ENCODE measurements around the gene C4orf50.

C4orf50 gene

DNA sequence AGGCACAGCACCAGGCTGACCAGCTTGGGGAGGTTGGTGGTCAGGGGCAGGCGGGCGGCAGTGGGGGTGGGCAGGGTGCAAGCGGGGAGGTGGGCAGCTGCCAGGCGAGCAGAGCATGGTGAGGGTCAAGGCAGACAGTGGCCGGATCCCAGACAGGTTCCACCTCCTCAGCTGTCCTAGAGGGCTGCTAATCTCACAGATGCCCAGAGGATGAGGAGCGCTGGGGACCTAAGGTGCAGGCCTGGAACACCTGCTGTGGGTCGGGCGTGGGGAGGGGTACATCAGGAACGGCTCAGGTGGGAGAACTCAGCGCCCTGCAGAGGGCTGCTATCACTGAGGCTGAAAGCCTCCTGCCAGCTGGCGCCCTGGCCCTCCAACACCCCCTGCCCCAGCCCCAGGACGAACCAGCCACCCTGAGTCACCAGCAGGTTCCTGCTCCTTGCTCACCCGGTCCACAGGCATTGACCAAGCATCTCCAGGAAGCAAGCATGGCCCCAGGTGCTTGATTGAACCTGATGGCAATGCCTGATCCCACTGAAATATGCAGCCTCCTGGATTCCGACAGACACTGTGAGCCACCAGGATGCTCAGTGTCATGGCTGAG lies 28.4 kb upstream of the C4orf50 start:
- TF ChIP-seq, protein P1, sequence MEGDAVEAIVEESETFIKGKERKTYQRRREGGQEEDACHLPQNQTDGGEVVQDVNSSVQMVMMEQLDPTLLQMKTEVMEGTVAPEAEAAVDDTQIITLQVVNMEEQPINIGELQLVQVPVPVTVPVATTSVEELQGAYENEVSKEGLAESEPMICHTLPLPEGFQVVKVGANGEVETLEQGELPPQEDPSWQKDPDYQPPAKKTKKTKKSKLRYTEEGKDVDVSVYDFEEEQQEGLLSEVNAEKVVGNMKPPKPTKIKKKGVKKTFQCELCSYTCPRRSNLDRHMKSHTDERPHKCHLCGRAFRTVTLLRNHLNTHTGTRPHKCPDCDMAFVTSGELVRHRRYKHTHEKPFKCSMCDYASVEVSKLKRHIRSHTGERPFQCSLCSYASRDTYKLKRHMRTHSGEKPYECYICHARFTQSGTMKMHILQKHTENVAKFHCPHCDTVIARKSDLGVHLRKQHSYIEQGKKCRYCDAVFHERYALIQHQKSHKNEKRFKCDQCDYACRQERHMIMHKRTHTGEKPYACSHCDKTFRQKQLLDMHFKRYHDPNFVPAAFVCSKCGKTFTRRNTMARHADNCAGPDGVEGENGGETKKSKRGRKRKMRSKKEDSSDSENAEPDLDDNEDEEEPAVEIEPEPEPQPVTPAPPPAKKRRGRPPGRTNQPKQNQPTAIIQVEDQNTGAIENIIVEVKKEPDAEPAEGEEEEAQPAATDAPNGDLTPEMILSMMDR (IDR thresholded peaks at IDR 0.05; ENCODE audit: insufficient read depth, low read length, missing control alignments), result no peak
- no peak overlapping the region for H3K4me3 ChIP-seq (ENCODE audit: low read depth, low read length)
- DNase-seq (ENCODE audit: low read depth, low spot score), result no peak
- ChIA-PET CTCF (no interaction called here), POLR2A (no interaction called here)

DNA sequence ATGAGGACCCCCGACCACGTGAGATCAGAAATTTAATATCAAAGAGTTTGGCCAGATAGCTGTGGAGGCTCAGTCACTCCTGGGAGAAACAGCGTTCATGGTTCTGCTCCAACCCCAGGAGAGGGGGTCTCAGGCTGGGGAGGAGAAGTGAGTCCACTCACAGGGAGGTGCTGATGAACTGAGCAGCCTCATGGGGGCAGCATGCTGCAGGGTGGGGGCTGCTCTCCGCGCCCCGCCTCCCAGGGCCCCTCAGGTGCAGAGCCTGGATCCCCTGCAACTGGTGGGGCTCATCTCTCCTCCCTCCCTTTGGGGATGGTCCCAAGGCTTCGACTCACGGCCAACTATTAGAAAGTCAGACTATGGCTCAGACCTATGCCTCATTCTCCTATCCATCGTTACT lies 26.6 kb upstream of the C4orf50 start:
- CTCF ChIA-PET, result interaction anchor here (1.1 kb wide), 1 partner anchor 10 kb away, joined by 3 read pairs; no protein-coding TSS in a partner anchor
- TF ChIP-seq, protein P1 (IDR thresholded peaks at IDR 0.05; ENCODE audit: insufficient read depth, low read length, missing control alignments), result no peak
- DNase-seq (ENCODE audit: low read depth, low spot score), result no peak
- H3K4me3 ChIP-seq (ENCODE audit: low read depth, low read length), result no peak overlapping the region
- POLR2A ChIA-PET, result no interaction called here

DNA sequence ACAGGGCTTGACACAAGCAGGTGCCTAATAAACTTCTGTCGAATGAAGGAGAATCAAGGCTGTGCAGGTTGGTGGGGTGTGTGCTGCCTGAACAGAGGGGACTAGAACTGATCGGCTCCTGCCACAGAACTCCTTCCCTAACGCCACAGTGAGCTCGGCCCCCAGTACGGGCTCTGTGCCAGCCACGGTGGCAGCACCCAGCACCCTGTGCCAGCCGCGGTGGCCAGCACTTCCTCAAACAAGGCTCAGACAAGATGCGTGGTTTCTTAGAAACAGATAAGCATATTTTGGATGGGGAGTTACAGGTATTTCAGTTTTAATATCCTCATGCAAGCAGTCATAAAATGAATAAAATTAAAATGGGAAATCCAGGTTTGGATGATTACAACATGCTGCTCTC lies 26.0 kb upstream of the C4orf50 start:
- H3K4me3 ChIP-seq (ENCODE audit: low read depth, low read length), result no peak overlapping the region
- CTCF ChIA-PET, result interaction anchor here (1.1 kb wide), 1 partner anchor 10 kb away, joined by 3 read pairs; no protein-coding TSS in a partner anchor
- POLR2A ChIA-PET, result no interaction called here

DNA sequence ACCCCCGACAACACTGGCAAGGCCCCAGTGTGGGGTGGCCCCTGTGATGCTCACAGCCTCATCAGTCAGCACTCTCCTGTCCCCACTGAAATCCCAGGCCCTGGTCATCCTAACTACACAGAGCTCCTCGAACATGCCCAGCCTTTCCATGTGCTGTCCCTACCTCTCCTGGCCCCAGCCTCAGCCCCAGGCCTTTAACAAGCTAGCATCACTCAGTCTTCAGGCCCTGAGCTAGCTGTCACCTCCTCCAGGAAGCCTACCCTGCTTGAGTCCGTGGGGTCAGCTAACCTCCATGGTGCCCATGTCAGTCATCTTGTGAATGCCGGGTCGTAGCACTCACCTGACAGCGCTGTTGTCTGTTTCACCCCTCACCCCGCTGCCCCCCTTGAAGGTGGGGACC lies 25.6 kb upstream of the C4orf50 start:
- POLR2A ChIA-PET, result no interaction called here
- TF ChIP-seq, protein P1 (IDR thresholded peaks at IDR 0.05; ENCODE audit: insufficient read depth, low read length, missing control alignments), result no peak
- CTCF ChIA-PET, result interaction anchor here (1.1 kb wide), 1 partner anchor 9 kb away, joined by 3 read pairs; no protein-coding TSS in a partner anchor
- no peak for DNase-seq (ENCODE audit: low read depth, low spot score)
- H3K4me3 ChIP-seq (ENCODE audit: low read depth, low read length), result no peak overlapping the region

More for the DNA sequence above, 26.0 kb upstream of the C4orf50 start:
- TF ChIP-seq, protein P1 (IDR thresholded peaks at IDR 0.05; ENCODE audit: insufficient read depth, low read length, missing control alignments), result no peak
- no peak for DNase-seq (ENCODE audit: low read depth, low spot score)

DNA sequence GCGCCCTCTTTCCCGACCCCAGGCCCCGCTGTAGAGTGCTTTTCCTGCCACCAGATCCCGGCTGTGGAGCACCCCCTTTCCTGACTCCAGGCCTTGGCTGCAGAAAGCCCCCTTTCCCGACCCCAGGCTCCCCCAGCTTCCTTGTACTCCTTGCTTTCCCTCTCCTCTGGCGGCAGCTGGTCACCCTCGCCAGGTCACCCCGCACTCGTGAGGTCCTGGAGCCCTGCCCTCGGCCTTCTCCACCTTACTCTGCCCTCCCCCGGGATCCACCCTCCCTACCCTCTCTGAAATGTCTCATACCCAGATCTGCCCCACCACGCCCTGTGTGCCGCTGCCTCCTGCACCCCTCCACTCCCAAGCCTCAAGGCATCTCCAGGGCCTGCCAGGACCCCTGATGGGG lies 25.0 kb upstream of the C4orf50 start:
- no peak for DNase-seq (ENCODE audit: low read depth, low spot score)
- TF ChIP-seq, protein P1 (IDR thresholded peaks at IDR 0.05; ENCODE audit: insufficient read depth, low read length, missing control alignments), result no peak
- H3K4me3 ChIP-seq (ENCODE audit: low read depth, low read length), result no peak overlapping the region
- ChIA-PET CTCF (interaction anchor here (1.0 kb wide), 1 partner anchor 24 kb away, joined by 3 read pairs; no protein-coding TSS in a partner anchor), POLR2A (no interaction called here)

DNA sequence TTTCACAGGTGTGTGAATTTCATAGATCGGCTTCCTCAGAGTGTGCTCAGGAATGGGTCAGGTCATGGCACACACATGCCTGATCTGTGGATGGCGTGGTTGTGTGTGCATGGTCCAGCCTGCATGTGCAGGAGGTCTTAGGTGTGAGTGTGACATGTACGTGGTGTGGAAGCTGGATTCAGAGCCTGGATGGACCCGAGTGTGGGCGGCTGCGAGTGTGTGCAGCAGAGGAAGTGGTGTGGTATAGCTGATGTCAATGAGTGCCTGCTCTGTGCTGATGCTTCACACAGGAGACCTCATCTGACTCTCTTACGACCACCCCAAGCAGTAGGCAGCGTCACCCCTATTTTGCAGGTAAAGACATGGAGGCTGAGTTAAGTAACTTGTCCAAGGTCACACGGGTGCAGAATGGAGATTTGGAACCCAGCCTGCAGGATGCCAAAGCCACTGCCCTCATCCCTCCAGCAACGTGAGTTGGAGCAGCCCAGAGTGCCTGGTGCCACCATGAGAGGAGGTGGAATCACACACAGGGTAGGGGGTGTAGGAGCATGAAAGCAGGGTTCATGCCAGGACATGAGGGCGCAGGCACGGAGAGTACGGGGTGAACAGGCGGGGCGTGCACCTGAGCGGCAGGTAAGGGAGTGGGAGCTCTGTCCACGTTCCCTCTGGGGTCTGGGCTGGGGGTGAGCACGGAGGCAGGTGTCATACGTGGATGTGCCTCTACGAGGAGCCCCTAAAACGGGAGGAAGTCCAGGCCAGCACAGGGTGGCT lies 24.2 kb upstream of the C4orf50 start:
- POLR2A ChIA-PET, result no interaction called here
- CTCF ChIA-PET, result interaction anchor here (1.0 kb wide), 1 partner anchor 23 kb away, joined by 3 read pairs; no protein-coding TSS in a partner anchor
- TF ChIP-seq, protein P1 (IDR thresholded peaks at IDR 0.05; ENCODE audit: insufficient read depth, low read length, missing control alignments), result no peak

More for the DNA sequence above, 24.2 kb upstream of the C4orf50 start:
- H3K4me3 ChIP-seq (ENCODE audit: low read depth, low read length), result no peak overlapping the region
- DNase-seq (ENCODE audit: low read depth, low spot score), result no peak

All from AG04449 (cell line).